Measurements from ENCODE around the gene ABCA1.
"Not testable (repeated sequence)": the region's sequence is repeated elsewhere in the genome, so short reads cannot be mapped to it uniquely, and the experiment has no call there.

The ABCA1 gene

DNA sequence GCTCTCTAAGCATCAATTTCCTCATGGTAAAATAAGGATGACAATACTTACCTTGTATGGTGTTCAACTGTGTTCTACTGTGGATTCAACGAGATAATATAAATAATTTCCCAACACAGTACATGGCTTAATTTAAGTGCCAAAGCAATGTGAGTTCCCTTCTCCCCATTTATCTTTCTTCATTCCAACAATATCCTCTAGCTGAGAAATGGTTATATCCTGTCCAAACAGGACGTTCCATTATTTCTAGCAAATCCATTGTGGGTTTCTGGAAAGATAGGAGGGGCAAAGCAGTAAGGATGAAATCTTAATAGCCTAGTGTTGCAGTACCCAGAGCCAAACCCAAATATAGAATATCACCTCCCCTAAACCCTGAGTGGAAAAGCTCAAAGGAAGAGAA, 22.0 kb downstream of the ABCA1 start:
- no peak for DNase-seq (ENCODE audit: low read depth in 1 of 2, low spot score in 1 of 2)

DNA sequence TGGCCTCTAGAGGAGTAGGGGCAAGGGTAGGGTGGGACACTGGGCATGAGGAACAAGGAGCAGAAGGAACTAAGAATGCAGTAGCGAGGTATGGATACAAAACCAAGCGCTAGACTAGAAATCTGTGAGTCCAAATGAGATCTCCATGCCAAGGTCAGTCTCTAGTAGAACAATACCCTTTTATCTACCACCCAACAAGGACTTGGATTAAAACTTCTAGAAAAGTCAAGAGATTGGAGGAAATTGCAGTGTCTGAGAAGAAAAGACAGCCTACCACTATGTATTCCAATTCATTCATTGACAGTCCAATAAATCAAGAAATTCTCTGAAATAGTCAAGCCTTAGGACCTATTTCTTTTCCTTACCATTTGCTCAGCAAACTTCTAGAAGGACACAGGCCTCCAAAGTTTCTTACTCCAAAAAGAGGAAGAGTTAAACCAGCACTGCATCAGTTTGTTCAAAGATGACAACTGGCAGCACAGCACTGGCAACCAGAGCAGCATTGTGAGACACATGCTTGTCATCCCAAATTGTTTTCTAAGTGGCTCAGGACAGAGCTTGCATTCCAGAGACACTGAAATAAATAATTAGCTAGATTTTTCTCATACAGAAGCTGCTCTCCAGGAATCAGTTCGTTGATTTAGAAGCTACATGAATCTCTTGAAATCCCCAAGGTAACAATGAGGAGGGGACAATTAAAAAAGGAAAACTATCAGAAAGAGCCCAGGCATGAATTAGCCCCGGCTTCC, 22.6 kb downstream of the ABCA1 start:
- DNase-seq (ENCODE audit: low read depth in 1 of 2, low spot score in 1 of 2) = no peak

DNA sequence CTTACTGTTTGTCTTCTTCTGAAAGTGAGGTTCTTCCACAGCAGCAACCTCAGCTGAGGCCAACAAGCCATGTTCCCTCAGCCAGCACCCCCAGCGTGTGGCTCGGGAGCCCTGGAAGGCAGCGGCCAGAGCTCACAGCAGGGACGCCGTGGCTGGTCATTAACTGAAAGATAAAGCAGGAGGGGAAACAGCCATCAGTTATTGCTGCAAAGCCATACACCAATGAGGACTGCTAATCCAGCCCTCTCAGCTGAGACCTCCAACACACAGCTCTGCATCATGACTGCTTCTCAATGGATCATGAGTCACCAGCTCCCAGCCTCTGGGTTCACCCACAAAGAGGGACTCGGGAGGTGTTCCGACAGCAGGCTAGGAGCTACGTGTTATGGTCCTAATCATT, 24.3 kb downstream of the ABCA1 start:
- no peak for DNase-seq (ENCODE audit: low read depth in 1 of 2, low spot score in 1 of 2)

DNA sequence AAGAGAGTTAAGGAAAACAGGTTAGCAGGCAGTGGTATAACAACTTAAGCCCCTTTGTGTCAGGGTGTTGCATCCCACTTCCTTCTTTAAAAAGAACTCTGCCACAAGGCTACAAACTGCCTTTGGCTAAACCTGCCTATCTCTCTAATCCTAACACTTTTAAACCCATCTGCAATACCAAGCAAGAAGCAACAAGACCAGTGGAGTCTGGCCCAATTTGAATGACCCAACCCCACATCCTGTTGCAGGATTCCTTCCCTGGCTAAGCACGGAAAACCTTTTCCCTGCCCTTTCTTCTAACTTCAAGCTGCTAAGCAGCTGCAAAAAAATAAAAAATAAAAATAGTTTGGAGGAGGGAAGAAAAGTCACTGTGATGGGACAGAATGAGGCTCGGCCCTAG, 27.1 kb downstream of the ABCA1 start:
- no peak for DNase-seq (ENCODE audit: low read depth in 1 of 2, low spot score in 1 of 2)

DNA sequence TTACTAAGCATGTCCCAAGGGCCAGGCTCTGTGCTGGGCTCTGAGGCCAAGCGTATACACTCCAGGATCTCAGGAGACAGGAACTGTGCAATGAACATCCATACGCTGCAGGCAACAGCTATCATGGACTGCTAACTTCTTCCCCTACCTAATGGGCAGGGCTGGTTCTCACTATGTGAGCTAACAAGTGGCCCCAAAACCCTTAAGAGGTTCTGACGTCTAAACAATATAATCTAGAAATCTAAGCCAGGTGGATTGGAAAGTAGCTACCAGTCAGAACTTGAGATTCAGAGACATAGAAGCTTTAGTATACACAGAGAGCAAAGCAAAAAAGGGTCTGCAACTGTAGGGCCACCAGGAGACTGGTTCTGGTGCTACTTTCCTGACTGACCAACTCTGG, 27.6 kb downstream of the ABCA1 start:
- DNase-seq (ENCODE audit: low read depth in 1 of 2, low spot score in 1 of 2) = no peak

DNA sequence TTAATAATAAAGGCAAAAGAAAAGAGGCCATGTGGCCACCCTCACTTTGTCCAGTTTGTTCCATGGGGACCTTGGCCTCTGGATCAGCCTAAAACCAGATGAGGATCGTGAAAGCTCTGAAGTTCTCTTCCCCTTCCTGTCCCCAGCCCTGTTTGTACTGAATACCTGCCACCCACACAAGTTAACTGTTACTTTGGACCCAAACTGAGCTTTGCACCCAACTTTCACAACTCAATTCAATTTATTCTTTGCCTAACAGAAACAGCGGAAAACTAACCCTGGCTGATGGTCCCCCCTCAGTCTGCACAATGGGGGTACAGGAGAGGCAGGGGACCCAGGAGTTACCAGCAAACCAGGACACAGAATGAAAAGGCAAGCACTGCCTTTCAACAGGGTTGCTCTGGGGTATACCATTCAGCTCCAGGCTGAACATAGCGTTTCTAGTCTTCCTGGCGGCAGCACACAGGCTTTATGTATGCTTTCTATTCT, 28.2 kb downstream of the ABCA1 start:
- no peak for DNase-seq (ENCODE audit: low read depth in 1 of 2, low spot score in 1 of 2)

DNA sequence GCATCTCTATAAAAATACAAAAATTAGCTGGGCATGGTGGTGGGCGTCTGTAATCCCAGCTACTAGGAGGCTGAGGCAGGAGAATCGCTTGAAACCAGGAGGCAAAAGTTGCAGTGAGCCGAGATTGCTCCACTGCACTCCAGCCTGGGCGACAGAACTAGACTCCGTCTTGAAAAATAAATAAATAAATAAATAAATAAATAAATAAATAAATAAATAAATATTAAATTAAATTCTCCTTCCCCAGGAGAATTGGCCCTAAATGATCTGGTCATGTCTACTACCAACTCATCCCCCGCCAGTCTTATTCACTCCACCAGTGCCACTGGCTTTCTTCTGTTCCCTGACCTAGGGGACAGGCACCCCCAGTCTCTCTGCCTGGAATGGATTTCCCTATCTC, 29.6 kb downstream of the ABCA1 start:
- not testable (repeated sequence) for DNase-seq (ENCODE audit: low read depth in 1 of 2, low spot score in 1 of 2)

DNA sequence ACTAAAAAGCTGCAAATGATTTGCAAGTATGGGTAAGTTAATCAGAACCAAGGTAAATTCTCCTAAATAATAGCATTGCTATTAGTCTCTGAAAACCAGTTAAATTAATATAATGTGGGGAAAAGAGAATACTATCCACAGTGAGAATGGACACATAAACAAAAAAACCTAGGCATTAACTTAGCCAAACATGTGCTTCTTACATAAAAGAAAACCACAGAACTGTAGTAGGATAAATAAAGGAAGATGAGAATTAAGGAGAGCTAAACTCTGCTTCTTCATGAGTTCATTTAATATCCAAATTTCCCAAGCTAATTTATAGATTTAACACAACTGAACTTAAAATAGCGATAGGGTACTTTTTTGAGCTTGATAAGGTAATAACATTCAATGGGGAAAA, 31.8 kb downstream of the ABCA1 start:
- DNase-seq (ENCODE audit: low read depth in 1 of 2, low spot score in 1 of 2) = no peak

DNA sequence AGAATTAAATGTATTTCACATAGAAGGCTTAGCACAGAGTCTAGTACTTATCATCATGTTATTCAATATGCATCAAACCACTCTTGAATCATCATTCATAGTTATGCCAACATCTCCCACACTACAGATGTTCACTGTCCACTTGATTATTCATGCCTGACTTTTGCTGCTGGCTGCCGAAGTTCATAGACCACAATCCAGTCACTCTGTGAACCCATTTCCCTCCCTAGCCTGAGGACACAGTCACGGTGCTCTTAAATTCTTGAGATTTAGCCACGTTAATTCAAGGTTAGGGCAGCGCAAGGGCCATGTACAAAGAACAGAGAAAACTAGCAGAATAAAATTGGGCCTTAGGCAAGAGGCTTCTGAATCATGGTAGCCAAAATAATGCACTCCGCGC, 32.4 kb downstream of the ABCA1 start:
- DNase-seq (ENCODE audit: low read depth in 1 of 2, low spot score in 1 of 2) = no peak

DNA sequence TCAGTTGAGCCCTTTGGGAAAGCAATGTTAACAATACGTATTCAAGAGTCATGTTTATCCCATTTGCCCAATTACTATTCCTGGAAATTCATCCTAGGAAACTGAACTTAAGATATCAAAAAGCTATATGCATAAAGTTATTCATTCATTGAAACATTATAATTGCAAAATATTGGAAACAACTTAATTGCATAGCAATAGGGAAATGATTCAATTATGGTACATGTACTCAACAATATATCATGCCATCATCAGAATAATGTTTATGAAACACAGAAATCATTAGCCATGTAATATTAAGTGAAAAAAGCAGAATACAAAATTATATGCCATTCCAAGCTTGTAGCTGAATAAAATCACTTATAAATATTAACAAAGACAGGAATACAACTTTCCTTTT, 35.3 kb downstream of the ABCA1 start:
- DNase-seq (ENCODE audit: low read depth in 1 of 2, low spot score in 1 of 2) = no peak

DNA sequence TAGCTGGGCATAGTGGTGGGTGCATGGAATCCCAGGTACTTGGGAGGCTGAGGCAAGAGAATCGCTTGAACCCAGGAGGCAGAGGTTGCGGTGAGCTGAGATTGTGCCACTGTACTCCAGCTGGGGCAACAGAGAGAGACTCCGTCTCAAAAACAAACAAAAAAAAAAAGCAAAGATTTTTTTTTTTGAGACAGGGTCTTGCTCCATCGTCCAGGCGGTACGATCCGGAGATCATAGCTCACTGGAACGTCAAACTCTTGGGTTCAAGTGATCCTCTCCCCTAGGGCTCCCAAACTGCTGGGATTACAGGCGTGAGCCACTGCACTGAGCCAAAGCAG, 37.6 kb downstream of the ABCA1 start:
- no peak for DNase-seq (ENCODE audit: low read depth in 1 of 2, low spot score in 1 of 2)

DNA sequence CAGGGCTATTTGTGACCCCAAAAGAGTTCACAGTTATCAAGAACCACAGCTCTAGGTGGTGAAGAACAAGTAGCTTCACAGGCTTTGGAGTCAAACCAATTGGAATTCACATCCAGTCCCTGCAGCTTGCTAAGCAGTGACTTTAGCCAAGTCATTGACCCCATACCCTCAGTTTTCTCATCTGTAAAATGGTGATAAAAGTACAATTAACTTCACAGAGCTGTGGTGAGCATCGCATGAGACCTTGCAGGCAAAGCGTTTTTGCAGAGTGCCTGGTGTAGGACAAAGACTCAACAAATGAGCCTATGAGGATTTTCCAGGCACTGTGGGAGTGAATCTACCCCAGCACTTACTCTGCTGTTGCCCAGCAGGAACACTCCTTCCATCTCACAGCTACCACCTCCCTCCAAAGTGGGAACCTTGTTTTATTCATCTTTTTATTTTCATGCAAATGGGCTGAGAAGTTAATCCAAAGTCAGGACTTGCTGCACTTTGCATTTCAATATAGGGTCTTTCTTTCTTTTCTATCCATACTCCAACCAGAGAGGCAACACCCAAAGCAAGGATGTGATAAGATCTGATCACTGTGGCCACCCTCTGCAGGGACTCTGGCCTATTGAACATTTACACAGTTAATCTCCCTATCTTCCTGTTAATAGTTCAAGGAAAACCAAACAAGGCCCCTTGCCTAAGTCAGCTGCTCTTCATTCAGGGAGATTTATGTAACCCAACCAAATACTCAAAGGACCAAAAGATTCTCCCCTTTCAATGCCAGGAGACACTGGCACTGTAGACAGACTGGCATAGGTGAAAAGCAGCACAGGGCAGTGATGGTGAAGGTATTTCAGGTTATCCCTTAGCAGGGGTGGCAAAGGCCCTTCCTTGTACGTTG, 41.9 kb downstream of the ABCA1 start:
- no peak for DNase-seq (ENCODE audit: low read depth in 1 of 2, low spot score in 1 of 2)

DNA sequence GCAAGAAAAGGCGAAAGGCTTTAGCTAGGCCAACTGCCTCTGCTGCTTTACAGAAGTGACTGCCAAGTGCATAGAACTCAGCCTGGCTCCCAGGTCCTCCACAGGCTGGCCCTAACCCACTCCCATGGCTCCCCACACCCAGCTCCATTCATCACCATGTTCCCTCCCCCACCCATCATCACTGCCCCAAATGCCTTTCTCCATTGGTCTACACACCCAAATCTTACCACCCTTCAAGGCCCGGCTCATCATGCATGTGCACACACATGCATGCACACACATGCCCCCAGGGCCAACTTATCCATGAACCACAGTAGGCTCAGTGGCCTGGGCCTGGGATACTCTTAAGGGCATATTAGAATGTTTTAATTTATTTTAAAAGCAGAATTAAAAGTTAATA, 44.8 kb downstream of the ABCA1 start:
- no peak for DNase-seq (ENCODE audit: low read depth in 1 of 2, low spot score in 1 of 2)

DNA sequence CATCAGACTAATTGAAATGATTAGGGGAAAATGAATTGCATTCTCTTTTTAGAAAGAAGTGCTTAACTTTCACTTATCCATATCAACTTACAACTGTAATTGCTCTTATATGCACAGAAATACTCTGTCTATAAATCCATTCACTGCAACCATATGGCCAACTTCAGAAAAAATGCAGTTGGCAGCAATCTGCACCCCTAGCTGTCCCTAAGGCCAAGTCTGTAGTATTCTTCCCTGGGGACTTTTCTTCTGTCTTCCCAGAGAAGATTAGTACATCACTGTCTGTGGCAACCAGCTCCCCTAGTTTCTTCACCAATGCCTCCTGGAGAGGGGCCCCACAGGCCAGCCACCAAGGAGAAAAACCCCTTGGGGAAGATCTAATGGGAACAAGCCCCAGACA, 45.4 kb downstream of the ABCA1 start:
- no peak for DNase-seq (ENCODE audit: low read depth in 1 of 2, low spot score in 1 of 2)

DNA sequence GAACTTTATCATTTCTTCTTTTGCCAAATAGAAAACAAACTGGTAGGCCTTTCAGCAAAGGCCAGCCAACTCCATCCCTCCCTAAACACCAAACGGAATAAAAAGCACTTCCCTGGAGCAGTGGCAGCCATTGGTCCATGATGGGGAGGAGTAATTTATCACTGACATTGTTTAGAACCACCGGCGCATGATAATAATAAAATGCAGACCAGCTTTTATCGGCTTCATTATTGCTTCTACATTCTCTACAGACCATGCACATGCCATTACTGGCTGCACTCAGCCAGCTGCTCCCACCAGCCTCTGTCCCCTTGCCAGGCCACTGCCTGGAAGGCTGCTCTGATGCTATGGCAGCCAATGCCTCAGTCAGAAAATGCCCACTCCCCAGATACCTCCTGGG, 45.9 kb downstream of the ABCA1 start:
- DNase-seq (ENCODE audit: low read depth in 1 of 2, low spot score in 1 of 2) = no peak

DNA sequence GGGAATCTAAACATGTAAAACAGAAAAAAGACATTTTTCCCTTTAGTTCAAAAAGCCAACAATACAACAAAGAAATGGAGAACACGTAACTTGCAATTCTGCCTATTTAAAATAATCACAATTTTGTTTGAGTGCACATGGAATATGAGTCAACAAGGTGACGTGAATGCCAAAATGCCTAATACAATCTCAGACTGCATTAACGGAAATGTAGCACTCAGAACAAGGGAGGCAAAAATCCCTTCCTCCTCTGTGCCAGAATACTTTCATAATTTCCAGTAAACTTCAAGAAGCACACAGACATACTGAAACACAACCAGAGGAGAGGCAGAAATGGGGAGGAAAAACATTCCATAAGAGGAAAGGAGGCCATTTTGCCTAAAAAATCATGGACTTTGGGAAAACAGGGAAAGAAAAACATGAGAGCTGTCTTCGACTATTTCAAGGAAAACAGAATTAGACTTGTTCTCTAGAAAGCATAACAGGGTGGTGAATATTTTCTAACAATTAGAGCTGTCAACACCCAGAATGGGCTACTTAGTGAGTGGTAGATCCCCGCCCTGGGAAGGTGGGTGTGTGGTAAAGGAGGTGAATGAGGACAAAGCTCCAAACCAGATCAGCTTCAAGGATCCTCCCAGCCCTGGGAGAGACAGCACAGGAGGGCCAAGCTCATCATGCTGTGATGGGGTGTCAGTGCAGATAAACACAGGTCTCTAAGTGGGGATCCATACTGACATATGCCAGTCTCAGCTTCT, 48.2 kb downstream of the ABCA1 start:
- no peak for DNase-seq (ENCODE audit: low read depth in 1 of 2, low spot score in 1 of 2)

DNA sequence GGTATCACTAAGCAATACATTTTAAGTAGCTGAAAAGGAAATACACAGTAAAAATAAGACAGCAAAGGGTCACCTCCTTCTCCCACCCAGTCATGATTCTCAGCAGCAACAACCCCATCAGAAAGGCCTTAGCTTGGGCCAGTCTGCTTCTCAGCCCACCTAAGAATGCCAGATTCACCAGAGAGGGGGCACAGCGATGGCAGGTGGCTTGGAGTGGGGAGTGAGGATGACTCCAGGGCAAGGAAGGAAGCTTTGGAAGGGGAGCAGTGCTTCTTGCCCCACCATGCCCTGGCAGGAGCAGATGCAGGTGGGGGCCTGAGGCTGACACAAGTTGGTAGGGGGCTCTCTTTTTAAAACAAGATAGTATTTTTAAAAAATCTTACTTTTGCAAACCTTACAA, 51.4 kb downstream of the ABCA1 start:
- DNase-seq (ENCODE audit: low read depth in 1 of 2, low spot score in 1 of 2) = no peak

DNA sequence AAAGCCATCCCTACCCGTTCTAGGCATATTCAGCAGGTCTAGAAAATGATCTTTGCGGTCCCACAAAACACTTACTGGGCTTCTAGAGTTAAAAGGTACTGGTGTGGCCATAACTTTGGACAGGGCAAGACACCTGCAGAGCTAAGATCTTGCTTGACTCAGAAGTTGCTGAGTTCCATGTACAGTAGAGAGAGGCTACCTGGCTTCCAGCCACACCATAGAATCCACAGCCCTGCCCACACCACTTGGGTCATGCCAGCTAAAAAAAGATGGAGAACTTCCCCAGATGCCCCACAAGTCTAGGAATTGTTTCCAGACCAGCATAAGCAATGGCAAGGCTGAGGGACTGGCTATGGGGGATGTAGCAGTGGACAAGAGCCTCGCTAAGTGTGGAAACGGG, 52.1 kb downstream of the ABCA1 start:
- DNase-seq (ENCODE audit: low read depth in 1 of 2, low spot score in 1 of 2) = no peak

DNA sequence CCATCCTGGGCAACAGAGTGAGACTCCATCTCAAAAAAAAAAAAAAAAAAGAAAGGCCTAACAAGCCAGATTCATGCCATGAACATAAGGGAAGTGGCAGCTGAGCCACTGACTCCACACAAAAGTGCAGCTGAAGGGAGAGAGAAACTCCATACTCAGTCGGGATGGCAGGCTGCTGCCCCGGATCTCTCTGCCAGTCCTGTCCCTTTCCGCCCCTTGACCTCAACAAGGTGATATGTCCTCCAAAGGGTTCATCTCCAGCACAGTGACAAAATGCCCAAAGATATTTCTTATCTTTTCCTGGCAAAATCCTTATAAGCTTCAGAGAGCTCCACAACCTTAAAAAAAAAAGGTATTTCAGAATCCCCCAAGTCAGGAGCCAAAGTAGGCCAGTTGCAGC, 52.6 kb downstream of the ABCA1 start:
- no peak for DNase-seq (ENCODE audit: low read depth in 1 of 2, low spot score in 1 of 2)

DNA sequence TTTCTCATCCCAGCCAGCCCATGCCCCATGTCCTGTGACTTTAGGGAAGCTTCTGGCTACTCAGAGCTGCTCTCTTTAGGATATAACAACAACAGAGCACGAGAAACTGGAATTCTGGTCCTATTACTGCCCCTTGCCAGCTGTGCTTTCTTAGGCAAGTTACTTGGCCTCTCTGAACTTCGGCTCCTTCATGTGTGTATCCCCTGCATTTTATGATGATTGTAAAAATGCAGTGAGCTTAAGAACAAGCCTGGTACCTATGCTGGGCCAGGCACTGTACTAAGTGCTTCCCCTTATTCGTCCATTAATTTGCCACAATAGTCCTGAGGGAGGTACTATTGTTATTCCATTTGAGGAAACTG, 54.5 kb downstream of the ABCA1 start:
- DNase-seq (ENCODE audit: low read depth in 1 of 2, low spot score in 1 of 2) = no peak

DNA sequence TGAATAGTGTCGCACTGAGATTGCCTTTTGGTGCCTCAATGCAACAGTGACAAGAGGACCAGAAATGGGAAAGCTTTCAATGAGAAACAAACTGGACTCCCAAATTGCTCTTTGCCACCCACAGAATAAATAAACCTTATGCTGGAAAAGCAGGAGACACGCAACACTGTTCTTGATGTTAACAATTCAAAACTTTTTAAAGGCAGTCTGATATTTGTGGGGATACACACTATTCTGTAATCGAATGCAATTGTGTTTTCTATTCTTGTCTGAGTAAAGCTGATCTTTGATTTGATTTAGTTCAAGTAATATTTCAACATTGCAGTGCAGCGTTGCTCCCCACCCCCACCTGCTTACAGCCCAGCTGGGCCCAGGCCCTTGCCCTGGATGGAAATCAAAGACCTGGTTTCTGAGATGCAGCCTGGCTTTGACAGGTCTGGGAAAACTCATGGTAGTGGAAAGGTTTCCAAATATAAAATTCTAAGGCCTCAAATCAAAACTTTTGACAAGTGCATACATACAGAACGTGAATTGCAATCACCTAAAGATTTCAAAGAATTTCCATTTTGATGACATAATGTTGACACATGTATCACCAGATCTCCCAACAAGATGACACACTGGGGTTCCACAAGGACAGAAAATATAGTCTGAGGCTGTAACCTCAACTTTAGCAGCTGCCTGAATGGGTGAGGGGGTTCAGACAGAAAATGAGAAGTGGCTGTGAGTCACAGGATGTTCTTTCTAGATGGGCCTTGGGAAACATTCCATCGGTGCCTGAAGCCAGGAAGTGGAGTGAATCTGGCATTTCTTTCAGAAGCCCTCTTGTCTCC, 55.1 kb downstream of the ABCA1 start:
- no peak for DNase-seq (ENCODE audit: low read depth in 1 of 2, low spot score in 1 of 2)
